HL-60/S4 treated with phorbol 12-myristate 13-acetate at 8.2 ng/mL for 4 days and 3 days (cell line): Measurements from ENCODE around the gene MYRF.

Source experiments
- in situ Hi-C: fragments of 300-500 bp; cut with MboI; formaldehyde crosslinking; loops from 2 replicates; pipeline ENCODE4 v1.15.0; 2022; ENCODE audit warnings: low sequenced_read_pairs

MYRF gene

GRCh38 chr11:61718621-61719302 is 33.7 kb upstream of the MYRF start:
- in situ Hi-C loops: no loop called here

DNA sequence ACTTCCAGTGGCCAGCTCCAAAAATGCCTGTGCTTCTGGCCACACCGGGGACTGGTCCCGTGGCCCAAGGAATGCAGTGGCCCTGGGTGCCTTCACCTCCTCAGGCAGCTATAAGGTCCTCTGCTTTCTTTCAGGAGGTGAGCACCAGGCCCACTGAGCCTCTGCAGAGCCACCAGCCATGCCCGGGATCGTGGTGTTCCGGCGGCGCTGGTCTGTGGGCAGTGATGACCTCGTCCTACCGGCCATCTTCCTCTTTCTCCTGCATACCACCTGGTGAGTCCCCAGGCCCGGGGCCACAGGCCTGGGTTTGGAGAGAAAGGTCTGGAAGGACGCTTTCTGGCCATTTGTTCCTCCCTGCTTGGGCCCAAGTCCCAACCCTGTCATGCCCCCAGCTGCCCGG is 32.5 kb upstream of the MYRF start:
- in situ Hi-C loops: no loop called here

DNA sequence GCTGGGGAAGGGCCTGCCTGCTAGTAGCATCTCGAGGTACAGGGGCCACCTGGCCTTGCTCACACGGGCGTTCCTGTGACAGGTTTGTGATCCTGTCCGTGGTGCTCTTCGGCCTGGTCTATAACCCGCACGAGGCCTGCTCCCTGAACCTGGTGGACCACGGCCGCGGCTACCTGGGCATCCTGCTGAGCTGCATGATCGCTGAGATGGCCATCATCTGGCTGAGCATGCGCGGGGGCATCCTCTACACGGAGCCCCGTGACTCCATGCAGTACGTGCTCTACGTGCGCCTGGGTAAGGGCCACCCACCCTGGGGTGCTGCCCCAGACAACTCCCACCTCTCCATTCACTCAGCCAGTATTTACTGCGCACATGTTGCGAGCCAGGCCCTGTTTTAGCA is 31.8 kb upstream of the MYRF start:
- in situ Hi-C loops: no loop called here

GRCh38 chr11:61724437-61724836 is 28.0 kb upstream of the MYRF start:
- in situ Hi-C loops: no loop called here

- in situ Hi-C loops: no loop called here
Measured at GRCh38 chr11:61725781-61726231, 26.6 kb upstream of the MYRF start.

DNA sequence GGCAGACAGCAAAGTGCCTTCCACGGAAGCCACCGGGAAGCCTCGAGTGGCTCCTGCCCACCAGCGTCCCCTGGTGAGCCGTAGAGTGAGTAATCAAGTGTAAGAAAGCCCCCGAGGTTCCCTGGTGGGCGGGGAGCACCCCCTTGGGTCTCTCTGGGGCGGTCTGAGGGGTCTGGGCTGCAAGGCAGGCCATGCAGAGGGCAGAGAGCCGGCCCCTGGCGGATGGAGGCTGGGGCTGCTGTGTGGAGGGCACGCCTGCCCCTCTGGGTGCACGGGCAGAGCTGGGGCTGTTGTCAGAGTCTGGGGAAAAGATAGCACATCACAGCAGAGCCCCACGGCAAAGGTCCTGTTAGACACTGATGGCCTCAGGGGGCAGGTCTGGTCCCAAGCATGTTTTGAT is 25.7 kb upstream of the MYRF start:
- in situ Hi-C loops: no loop called here

DNA sequence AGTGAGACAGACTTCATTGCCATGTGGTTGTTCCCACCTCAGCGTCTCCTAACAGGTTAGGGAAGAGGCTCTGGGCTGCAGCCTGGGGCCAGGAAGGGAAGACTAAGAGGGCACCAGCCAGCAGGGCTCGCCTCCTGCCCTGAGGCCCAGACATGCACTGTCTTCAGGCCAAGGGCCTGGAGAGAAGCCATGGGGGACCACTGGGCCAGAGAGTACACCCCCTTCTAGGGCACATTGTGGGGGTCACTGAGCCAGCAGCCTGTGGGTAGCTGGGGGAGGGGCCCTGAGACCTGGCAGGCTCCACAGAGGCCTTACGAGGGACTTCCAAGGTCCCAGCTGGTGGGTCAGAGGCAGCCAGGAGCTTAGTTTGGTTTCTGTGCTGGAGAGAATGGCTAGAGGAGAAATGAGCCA is 25.0 kb upstream of the MYRF start:
- in situ Hi-C loops: no loop called here

- in situ Hi-C loops: no loop called here
Measured at GRCh38 chr11:61728066-61728939, 24.1 kb upstream of the MYRF start.

- in situ Hi-C loops: no loop called here
Measured at GRCh38 chr11:61728940-61729219, 23.6 kb upstream of the MYRF start.

GRCh38 chr11:61730240-61730994 is 22.0 kb upstream of the MYRF start:
- in situ Hi-C loops: no loop called here

GRCh38 chr11:61731211-61731951 is 21.1 kb upstream of the MYRF start:
- in situ Hi-C loops: no loop called here

DNA sequence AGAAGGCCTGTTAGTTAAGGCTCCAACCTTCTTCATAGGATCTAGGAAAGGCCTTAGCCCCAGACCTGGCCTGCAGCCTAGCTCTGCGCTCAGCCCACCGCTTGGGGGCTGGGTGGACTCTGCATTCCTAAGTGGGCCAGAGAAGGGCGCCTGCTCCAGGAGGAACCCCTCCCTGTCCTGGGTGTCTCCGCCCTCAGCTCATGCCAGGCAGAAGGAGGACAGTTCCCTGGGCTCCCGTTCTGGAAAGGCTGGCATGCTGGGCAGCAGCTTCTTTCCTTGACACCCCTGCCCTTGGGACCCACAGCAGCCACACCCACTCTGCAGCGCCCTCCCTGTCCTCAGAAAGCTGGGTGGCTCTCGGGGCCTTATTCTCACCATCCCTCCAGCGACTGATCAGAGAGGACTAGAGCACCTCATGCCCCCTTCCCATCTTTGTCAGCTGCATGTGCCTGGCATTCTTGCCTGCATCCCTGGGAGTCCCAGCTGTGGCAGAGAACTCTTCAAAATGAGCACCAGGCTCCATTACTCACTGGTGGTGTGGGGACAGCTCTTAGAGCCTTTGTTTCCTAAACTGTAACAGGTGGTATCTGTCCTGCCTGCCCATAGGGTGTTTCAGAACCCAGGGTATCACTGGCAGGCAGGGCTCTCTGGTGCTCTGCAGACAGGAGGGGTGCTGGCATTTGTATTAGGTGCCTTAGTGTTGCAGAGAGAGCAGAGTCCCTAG is 20.3 kb upstream of the MYRF start:
- in situ Hi-C loops: no loop called here

GRCh38 chr11:61732705-61733104 is 19.7 kb upstream of the MYRF start:
- in situ Hi-C loops: no loop called here

DNA sequence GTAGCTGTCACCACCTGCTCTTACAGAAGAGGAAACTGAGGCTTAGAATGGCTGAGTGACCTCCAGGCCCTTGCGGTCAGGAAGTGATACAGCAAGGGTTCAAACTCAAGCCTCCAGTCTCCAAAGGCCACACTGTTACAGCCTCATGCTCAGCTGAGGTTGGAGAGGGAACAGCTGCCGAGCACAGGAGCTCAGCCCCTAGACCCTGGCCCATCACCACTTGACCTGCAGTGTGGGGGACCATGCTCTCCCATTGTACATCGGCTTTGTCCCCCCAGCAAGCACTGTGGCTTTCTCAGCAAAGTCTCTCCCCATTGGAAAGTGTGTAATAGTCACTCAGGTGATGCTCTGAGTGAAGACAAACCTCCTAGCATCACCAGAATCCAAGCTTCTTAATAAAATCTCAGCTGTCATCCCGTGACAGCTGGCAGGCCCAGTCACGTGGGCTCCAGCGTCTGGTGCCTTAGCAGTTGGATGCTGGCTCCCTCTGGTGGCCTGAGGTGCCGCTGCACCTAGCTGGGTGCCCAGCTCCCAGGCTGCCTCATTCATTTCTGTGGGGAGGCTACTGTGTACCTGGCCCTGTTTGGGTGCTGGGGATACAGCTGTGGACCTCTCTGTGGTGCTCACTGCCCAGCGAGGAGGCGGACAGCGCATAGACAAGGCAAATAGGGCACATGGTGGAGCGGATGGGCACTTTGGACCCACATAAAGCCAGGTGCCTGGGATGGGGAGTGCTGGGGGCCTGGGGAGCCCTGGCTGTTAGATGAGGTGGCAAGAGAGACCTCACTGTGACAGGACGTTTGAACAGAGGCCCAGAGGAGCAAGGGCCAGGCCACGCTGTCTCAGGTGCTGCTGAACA is 19.1 kb upstream of the MYRF start:
- in situ Hi-C loops: no loop called here

GRCh38 chr11:61734767-61735166 is 17.7 kb upstream of the MYRF start:
- in situ Hi-C loops: no loop called here

DNA sequence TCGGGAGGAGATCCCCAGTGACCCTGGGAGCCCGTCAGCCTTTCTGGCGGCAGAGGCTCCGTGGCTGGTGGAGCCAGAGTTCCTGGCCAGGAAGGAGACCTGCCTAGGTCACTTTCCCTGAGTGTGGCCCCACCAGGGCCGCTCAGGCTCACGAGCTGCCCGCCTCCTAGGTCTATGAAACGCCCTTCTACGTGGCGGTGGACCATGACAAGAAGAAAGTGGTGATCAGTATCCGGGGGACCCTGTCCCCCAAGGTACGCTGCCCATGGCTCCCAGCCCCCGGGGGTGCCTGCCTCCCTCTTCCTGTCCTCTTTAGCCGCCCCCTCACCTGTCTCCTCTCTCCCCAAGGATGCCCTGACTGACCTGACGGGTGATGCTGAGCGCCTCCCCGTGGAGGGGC is 17.0 kb upstream of the MYRF start:
- in situ Hi-C loops: no loop called here

GRCh38 chr11:61736310-61736709 is 16.1 kb upstream of the MYRF start:
- in situ Hi-C loops: no loop called here

DNA sequence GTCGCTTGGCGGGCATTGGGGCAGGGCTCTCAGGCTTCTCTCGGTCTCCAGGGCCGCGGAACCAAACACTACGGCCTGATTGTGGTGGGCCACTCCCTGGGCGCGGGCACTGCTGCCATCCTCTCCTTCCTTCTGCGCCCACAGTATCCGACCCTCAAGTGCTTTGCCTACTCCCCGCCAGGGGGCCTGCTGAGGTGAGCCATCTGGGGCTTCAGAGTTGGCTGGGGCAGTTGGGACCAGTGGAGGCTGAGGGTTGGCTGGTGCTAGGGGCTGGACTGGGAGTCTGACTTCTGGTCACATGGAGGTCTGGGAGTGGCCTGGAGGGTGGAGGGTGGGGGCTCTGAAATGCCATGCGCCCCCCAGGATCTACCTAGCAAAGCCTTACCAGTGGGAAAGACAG is 15.3 kb upstream of the MYRF start:
- in situ Hi-C loops: no loop called here

- in situ Hi-C loops: no loop called here
Measured at GRCh38 chr11:61737636-61738386, 14.6 kb upstream of the MYRF start.
